Measurements from ENCODE around the gene EPB41L2.

GRCh38 chr6:130937942-130938604, 125.0 kb downstream of the EPB41L2 start:
- TF ChIP-seq POLR2A (IDR thresholded peaks at IDR 0.05) = no peak
- TF ChIP-seq, protein P1, sequence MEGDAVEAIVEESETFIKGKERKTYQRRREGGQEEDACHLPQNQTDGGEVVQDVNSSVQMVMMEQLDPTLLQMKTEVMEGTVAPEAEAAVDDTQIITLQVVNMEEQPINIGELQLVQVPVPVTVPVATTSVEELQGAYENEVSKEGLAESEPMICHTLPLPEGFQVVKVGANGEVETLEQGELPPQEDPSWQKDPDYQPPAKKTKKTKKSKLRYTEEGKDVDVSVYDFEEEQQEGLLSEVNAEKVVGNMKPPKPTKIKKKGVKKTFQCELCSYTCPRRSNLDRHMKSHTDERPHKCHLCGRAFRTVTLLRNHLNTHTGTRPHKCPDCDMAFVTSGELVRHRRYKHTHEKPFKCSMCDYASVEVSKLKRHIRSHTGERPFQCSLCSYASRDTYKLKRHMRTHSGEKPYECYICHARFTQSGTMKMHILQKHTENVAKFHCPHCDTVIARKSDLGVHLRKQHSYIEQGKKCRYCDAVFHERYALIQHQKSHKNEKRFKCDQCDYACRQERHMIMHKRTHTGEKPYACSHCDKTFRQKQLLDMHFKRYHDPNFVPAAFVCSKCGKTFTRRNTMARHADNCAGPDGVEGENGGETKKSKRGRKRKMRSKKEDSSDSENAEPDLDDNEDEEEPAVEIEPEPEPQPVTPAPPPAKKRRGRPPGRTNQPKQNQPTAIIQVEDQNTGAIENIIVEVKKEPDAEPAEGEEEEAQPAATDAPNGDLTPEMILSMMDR (IDR thresholded peaks at IDR 0.05) = no peak

All from upper lobe of left lung (tissue), 4 donors.